ENCODE results near the gene SLU7.

The SLU7 gene

GRCh38 chr5:160378330-160378729, 40.6 kb downstream of the SLU7 start:
- TF ChIP-seq CTCF (IDR thresholded peaks at IDR 0.05; ENCODE audit: low read depth, low read length, missing control alignments) = no peak
- H3K4me3 ChIP-seq (ENCODE audit: low read depth, low read length) = no peak overlapping the region
- no peak for DNase-seq (ENCODE audit: low read depth)

DNA sequence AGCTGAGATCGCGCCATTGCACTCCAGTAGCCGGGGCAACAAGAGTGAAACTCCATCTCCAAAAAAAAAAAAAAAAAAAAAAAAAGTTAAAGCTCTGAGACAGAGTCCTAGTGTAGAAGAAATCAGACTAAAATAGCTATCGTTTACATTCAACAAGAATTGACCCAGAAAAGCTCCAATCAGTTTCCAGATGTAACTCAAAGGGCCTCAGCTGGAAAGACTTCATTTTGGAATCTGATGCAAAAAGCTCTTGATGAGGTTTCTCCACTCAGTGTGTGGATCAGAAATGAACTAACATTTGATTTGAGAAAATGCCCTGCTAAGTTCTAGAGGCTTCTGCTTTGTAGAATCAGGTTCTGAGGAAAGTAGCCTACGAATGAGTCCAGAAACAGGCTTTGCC, 41.2 kb downstream of the SLU7 start:
- DNase-seq (ENCODE audit: low read depth) = no peak
- H3K4me3 ChIP-seq (ENCODE audit: low read depth, low read length) = no peak overlapping the region
- no peak for TF ChIP-seq CTCF (IDR thresholded peaks at IDR 0.05; ENCODE audit: low read depth, low read length, missing control alignments)

DNA sequence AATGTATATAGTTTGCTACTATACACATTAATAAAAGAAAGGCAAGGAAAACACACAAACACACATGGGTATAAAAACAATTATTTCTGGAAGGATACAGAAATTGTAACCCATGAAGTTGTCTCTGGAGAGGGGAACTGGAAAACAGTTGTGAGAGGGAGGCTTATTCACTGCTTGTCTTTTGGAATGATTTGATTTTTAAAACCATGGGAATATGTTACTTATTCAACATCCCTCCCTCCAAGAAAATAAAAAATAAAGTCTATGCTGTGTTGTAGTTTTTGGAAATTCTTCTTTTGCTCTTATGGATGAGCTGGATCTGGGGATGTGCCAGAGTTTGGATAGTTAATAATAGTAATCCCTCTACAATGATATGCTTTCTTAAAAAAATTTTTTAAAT, 42.5 kb downstream of the SLU7 start:
- no peak overlapping the region for H3K4me3 ChIP-seq (ENCODE audit: low read depth, low read length)
- no peak for TF ChIP-seq CTCF (IDR thresholded peaks at IDR 0.05; ENCODE audit: low read depth, low read length, missing control alignments)
- no peak for DNase-seq (ENCODE audit: low read depth)

DNA sequence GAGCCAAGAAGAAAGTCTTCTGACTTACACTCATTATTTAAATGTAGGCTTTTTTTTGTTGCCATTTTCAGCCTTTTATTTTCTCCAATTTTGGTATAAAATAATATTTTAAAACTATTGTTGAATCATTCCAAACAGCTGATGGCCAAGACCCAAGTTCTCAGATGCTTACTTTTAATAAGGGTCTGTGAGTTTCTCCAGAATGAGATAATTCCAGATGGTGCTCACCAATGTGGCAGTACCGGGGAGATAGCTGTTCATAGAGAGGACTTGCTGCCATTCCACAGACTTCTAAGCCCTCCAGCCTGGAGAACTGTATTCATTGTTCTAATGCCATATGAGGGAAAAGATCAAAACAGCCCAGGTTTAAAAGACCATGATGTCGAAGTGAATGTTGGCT, 43.2 kb downstream of the SLU7 start:
- no peak overlapping the region for H3K4me3 ChIP-seq (ENCODE audit: low read depth, low read length)
- TF ChIP-seq CTCF (IDR thresholded peaks at IDR 0.05; ENCODE audit: low read depth, low read length, missing control alignments) = no peak
- no peak for DNase-seq (ENCODE audit: low read depth)

DNA sequence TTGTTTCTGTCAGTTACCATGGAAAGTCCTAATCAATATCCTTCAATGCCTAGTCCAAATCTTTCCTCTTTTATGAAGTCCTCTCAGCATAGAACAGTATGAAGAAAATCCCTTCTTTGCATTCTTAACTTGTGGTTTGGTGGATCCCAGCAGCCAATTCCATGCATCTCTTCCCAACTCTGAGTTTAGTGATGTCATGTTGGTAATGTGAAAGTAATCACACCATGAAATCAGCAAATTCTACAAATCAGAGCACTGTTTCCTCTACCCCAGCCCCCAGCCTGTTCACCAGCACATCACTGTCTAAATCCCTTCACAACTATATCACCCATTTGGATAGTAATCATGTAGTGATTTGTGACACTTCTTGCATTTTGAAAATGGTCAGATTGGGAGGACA, 43.7 kb downstream of the SLU7 start:
- no peak for TF ChIP-seq CTCF (IDR thresholded peaks at IDR 0.05; ENCODE audit: low read depth, low read length, missing control alignments)
- DNase-seq (ENCODE audit: low read depth) = no peak
- no peak overlapping the region for H3K4me3 ChIP-seq (ENCODE audit: low read depth, low read length)

DNA sequence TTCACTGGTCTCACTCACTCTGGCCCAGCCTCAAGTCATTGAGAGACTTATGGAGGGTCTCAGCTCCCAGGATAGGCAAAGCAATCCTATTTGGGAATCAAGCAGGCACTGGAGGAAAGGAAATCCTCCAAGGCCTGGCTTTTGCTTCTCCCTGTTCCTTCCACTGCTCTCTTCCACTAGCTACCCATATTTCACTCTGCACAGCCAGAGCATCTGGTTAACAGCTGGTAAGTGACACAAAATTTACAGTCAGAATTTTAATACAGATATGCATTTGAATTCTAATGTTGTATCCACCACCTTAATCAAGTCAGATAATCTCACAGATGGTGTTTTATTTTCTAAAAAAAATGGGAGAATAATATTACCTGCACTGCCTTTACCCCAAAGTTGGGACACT, 47.6 kb downstream of the SLU7 start:
- TF ChIP-seq CTCF (IDR thresholded peaks at IDR 0.05; ENCODE audit: low read depth, low read length, missing control alignments) = no peak
- no peak overlapping the region for H3K4me3 ChIP-seq (ENCODE audit: low read depth, low read length)

DNA sequence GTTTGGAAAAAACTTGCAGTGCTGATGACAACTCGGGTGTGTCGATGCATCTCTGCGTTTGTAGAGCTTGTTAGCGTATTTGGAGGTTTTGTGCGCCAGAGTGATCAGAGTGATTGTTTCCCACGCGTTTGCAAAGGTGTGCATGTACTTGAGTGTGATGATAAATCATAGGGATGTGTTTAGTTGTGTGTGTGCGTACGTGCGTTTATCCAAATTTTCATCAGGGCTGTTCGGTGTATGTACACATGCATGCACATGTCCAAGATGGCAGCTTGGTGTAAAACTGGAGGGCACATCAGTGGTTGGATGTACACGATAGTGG, 48.2 kb downstream of the SLU7 start:
- DNase-seq (ENCODE audit: low read depth) = no peak
- H3K4me3 ChIP-seq (ENCODE audit: low read depth, low read length) = peak overlapping the region; percentile 54
- no peak for TF ChIP-seq CTCF (IDR thresholded peaks at IDR 0.05; ENCODE audit: low read depth, low read length, missing control alignments)

More for the DNA sequence above, 47.6 kb downstream of the SLU7 start:
- DNase-seq (ENCODE audit: low read depth) = no peak
